Measurements from ENCODE around the gene BIRC5. TPM values are rescaled to one million over a fixed set of nuclear protein-coding genes. Genes with fewer than 3 reads are reported as not detected.

The BIRC5 gene
- total RNA-seq, 1 donor from 2014 or later, result 134 TPM

- Mint-ChIP-seq H3K27me3 (ENCODE audit: low read depth) (peaks cover 23% of the 10 kb centered on the region), H3K36me3 (ENCODE audit: low read depth) (no peaks in the 10 kb centered on the region), H3K27ac (ENCODE audit: unreplicated experiment) (no peak overlapping the region), H3K4me3 (no peak overlapping the region), H3K4me1 (peaks cover 2% of the 10 kb centered on the region), H3K9me3 (no peaks in the 10 kb centered on the region)
- no peak for DNase-seq (ENCODE audit: low read depth, low spot score)
- TF ChIP-seq, protein P1, sequence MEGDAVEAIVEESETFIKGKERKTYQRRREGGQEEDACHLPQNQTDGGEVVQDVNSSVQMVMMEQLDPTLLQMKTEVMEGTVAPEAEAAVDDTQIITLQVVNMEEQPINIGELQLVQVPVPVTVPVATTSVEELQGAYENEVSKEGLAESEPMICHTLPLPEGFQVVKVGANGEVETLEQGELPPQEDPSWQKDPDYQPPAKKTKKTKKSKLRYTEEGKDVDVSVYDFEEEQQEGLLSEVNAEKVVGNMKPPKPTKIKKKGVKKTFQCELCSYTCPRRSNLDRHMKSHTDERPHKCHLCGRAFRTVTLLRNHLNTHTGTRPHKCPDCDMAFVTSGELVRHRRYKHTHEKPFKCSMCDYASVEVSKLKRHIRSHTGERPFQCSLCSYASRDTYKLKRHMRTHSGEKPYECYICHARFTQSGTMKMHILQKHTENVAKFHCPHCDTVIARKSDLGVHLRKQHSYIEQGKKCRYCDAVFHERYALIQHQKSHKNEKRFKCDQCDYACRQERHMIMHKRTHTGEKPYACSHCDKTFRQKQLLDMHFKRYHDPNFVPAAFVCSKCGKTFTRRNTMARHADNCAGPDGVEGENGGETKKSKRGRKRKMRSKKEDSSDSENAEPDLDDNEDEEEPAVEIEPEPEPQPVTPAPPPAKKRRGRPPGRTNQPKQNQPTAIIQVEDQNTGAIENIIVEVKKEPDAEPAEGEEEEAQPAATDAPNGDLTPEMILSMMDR (conservative IDR thresholded peaks at IDR 0.05), result no peak
These were observed 22.5 kb downstream of the BIRC5 start for GRCh38 chr17:78236362-78237127.

- Mint-ChIP-seq H3K27ac (ENCODE audit: unreplicated experiment) (no peak overlapping the region), H3K36me3 (ENCODE audit: low read depth) (no peaks in the 10 kb centered on the region), H3K4me3 (no peak overlapping the region), H3K27me3 (ENCODE audit: low read depth) (peaks cover 15% of the 10 kb centered on the region), H3K9me3 (no peaks in the 10 kb centered on the region), H3K4me1 (peaks cover 4% of the 10 kb centered on the region)
- no peak for DNase-seq (ENCODE audit: low read depth, low spot score)
- TF ChIP-seq, protein P1 (conservative IDR thresholded peaks at IDR 0.05), result no peak
These were observed 23.5 kb downstream of the BIRC5 start for GRCh38 chr17:78237401-78238012.

GRCh38 chr17:78238823-78239488 is 24.9 kb downstream of the BIRC5 start:
- peaks cover 4% of the 10 kb centered on the region for H3K4me1 Mint-ChIP-seq
- H3K27ac Mint-ChIP-seq (ENCODE audit: unreplicated experiment), result no peak overlapping the region
- no peak for DNase-seq (ENCODE audit: low read depth, low spot score)
- H3K9me3 Mint-ChIP-seq, result no peaks in the 10 kb centered on the region
- H3K27me3 Mint-ChIP-seq (ENCODE audit: low read depth), result peaks cover 7% of the 10 kb centered on the region
- no peaks in the 10 kb centered on the region for H3K36me3 Mint-ChIP-seq (ENCODE audit: low read depth)
- TF ChIP-seq, protein P1 (conservative IDR thresholded peaks at IDR 0.05), result no peak
- no peak overlapping the region for H3K4me3 Mint-ChIP-seq

GRCh38 chr17:78239489-78239931 is 25.5 kb downstream of the BIRC5 start:
- Mint-ChIP-seq H3K4me3 (no peak overlapping the region), H3K36me3 (ENCODE audit: low read depth) (no peaks in the 10 kb centered on the region), H3K27me3 (ENCODE audit: low read depth) (peaks cover 5% of the 10 kb centered on the region), H3K4me1 (peaks cover 4% of the 10 kb centered on the region), H3K27ac (ENCODE audit: unreplicated experiment) (no peak overlapping the region), H3K9me3 (no peaks in the 10 kb centered on the region)
- DNase-seq (ENCODE audit: low read depth, low spot score), result no peak
- TF ChIP-seq, protein P1 (conservative IDR thresholded peaks at IDR 0.05), result no peak

GRCh38 chr17:78240012-78240655 is 26.1 kb downstream of the BIRC5 start:
- Mint-ChIP-seq H3K4me3 (no peak overlapping the region), H3K27ac (ENCODE audit: unreplicated experiment) (no peak overlapping the region), H3K9me3 (no peaks in the 10 kb centered on the region), H3K4me1 (peaks cover 4% of the 10 kb centered on the region), H3K36me3 (ENCODE audit: low read depth) (no peaks in the 10 kb centered on the region), H3K27me3 (ENCODE audit: low read depth) (no peaks in the 10 kb centered on the region)
- TF ChIP-seq, protein P1 (conservative IDR thresholded peaks at IDR 0.05), result no peak
- no peak for DNase-seq (ENCODE audit: low read depth, low spot score)
